Stimulated activated CD8-positive, alpha-beta memory T cell treated with anti-CD3 and anti-CD28 coated beads, Interleukin-12 subunit alpha, Interleukin-12 subunit beta, amount 100 ng/mL, for 24 hours (primary cell): ENCODE results near the gene NCAPG2.
"Not testable (repeated sequence)": the region's sequence is repeated elsewhere in the genome, so short reads cannot be mapped to it uniquely, and the experiment has no call there.

Experiments used
- DNase-seq: peaks from one replicate; pipeline ENCODE4 v3.0.0-alpha.2; 2020; ENCODE audit errors: extremely low read depth

The NCAPG2 gene

DNA sequence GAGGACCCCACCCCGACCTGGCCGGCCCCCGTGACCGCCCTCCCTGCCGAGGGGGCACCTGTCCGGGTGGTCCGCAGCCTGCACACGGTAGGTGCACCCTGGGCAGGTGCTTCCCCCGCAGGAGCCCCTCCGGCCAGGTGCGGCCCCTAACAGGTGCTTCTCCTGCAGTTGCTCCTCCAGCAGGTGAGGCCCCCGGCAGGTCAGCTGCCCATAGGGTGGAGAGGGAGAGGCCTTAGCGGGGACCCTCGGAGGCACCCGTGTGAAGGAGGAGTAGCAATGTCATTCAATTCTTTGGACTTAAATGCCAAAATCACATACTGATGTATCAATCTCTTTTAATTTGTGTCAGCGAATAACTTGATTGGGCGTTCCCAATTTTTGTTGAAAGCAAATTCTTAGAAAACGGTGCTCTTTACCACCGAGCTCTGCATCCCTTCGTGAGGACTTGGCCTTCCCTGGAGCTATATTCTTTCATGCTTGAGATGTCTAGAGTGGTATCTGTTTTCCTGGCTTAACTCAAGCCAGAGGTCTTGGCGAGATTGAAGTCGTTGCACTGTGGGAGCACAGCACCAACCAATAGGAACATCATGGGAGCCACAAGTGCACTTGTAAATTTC, 738 bp upstream of the NCAPG2 start:
- DNase-seq, result no peak

DNA sequence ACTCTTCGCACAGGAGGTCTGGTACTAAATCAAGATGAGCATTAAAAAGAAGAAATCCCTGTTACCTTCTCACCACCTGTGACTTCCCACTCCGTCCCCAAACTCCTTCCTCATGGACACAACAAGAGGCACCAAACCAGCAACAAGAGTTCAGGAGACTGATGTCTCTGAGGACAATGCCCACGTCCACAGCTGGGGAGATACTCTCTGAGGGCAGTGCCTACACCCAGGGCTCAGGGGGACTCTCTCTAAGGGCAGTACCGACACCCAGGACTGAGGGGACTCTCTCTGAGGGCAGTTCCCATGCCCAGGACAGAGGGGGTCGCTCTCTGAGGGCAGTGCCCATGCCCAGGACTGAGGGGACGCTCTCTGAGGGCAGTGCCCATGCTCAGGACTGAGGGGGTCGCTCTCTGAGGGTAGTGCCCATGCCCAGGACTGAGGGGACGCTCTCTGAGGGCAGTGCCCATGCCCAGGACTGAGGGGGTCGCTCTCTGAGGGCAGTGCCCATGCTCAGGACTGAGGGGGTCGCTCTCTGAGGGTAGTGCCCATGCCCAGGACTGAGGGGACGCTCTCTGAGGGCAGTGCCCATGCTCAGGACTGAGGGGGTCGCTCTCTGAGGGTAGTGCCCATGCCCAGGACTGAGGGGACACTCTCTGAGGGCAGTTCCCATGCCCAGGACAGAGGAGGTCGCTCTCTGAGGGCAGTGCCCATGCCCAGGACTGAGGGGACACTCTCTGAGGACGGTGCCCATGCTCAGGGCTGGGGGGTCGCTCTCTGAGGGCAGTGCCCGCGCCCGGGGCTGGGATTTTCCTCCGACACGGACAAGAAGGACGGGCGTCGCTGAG, 703 bp downstream of the NCAPG2 start:
- not testable (repeated sequence) for DNase-seq

DNA sequence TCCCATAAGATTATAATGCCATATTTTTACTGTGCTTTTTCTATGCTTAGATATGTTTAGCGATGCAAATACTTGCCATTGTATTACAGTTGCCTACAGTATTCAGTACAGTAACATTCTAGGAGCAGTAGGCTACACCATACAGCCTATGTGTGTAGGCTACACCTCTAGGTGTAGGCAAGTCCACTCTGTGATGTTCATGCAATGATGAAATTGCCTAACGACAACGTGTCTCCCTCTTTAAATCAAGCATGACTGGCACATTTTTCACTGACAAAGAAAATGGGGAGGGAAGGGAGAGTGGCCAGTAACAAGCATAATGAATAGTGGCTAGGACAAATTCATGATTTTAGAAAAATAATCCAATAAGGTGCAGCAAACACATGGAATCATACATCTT, 1.7 kb downstream of the NCAPG2 start:
- DNase-seq, result no peak

DNA sequence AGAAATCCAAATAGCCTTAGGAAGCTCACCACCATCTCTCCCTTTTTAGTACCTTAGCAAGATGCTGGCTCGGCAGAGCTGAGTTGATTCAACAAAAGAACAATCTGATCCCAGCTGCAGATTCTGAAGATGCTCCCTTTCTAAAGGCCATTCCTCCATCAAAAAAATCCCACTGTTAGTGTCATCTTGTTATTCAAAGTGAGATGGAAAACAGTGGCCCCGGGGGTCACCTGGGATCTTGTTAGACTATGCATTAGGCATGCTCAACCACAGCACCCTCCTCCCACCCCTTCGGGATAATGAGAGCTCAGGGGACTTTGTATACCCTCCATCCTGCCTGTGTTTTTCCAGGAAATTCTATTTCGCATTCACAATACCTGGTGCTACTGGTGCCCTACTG, 2.4 kb downstream of the NCAPG2 start:
- no peak for DNase-seq

DNA sequence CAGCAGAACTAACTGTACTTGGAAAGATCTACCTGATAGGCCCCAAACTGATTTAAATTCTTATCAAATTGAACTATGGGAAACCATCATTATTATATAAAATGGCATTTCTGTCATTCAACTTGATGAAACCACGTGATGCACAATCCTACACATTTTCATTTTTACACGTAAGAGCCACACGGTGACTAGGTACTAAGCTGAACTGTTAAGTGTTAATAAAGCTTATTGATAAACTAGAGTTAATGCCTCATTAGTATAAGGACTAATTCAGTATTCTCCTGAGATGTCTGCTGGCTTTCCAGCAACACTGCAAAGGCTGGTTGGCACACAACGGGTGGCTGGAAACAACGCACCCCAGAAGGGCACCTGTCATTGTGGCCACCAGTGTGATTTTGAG, 4.6 kb downstream of the NCAPG2 start:
- no peak for DNase-seq

- no peak for DNase-seq
Observed at GRCh38 chr7:158699341-158699740, 5.3 kb downstream of the NCAPG2 start.

- no peak for DNase-seq
Observed at GRCh38 chr7:158698657-158699195, 5.9 kb downstream of the NCAPG2 start.

DNA sequence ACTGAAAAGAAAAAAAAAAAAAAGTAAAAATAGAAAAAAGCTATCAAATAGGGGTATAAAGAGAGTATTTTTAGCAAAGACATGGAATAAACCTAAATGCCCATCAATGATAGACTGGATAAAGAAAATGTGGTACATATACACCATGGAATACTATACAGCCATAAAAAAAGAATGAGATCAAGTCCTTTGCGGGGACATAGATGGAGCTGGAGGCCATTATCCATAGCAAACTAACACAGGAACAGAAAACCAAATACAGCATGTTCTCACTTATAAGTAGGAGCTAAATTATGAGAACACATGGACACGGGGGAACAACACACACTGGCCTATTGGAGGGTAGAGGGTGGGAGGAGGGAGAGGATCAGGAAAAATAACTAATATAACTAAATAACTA, 7.0 kb downstream of the NCAPG2 start:
- not testable (repeated sequence) for DNase-seq

DNA sequence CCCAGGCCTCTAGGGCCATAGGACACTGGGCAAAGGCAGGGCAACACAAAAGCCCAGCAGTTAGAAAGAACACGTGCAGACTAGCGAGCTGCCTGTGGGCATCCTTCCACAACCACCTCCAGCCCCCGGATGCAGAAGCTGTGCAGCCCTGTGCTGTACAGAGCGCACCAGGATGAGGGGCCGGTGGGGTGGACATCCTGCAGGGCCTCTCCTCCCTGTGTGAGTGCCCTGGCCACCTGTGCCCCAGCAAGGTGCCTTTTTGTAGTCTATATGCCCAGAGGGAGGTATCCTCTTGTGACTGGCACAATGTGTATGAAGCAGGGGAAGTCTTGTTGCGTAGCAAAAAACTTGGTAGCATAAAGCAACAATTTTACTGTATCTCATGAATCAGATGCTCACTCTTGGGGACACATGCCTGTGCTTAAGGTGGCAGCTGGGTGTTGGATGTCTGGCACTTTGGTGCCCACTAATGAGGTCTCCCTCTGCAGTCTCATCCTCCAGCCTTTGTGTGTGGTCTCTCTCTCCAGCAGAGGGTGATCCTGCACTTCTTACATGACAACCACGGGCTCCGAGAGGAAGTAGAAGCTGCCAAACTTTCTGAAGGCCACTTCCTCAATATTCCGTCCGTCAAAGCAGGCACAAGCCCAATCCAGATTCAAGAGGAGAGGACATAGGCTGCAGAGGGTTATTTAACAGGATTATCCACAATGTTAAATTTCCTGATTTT, 8.7 kb downstream of the NCAPG2 start:
- no peak for DNase-seq

DNA sequence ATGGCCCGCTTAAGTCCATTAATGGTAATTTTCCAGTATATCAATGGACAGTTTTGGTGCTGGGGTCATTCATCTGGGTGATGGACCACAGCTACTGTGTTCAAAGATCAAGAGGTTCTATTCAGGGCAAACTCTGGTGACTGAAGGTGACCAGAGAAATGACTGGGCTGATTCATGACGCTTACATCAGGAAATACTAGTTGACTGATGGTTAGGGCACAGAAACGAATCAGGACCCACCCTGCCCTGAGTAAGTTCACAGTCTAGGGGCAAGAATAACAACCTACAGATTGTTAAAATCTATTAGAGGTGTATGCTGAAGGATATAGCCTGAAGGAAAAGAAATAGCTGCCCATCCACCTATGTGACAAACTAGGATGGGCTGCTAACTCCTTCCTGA, 9.5 kb downstream of the NCAPG2 start:
- no peak for DNase-seq

GRCh38 chr7:158694650-158695049, 10.0 kb downstream of the NCAPG2 start:
- no peak for DNase-seq

- DNase-seq, result no peak
Observed at GRCh38 chr7:158689488-158689887, 15.1 kb downstream of the NCAPG2 start.

- no peak for DNase-seq
Observed at GRCh38 chr7:158687406-158687805, 17.2 kb downstream of the NCAPG2 start.

DNA sequence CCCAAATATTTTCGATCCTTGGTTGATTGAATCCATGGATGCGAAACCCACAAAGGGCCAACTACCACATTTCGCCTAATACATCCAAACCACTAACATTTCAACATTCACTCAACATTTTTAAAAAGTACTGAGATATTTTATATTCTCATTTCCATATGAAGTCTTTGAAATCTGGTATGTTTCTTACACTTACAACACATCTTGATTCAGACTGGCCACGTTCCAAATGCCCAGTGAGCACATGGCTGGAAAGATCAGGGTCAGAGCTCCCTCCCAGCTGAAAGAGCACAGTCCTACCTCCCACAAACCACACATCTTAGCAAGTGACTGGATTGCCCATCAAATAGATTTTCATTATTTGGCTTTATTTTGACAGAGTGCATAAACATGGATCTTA, 18.9 kb downstream of the NCAPG2 start:
- no peak for DNase-seq

- DNase-seq, result no peak
Observed at GRCh38 chr7:158684329-158684728, 20.3 kb downstream of the NCAPG2 start.

DNA sequence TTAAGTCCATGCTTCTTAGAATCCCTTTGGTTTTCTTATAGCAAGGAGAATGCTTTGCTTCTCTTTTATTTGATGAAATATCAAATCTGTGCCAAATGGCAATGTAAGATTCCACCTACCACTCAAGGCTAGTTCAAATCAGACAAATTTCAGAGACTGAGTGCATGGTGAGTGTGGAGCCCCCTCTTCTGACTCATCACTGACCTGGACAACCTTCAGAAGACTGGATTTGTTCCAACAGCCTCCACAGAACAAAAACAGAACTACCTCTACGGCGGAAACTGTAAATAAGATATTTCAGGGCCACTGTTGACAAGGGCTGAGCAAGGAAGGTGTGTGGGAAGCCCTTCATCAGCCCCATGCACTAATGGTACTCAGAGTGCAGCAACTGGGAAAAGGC, 21.1 kb downstream of the NCAPG2 start:
- no peak for DNase-seq

DNA sequence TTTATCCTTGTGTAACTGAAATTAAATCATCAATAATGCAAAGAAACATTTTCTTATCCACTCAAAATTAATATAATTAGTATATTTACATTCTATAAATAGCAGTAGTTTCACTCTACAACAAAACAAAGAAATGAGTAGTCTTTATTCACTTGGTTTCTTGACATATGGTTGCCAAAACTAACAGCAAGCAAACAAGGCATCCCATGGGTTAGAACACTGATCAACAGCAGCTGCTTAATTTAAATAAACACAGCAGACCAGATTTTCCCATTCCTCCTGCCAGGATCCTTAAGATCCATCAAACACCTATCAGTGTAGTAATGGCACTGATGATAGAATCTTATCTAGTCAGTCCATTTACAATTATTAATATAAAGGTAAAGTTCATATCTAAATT, 22.1 kb downstream of the NCAPG2 start:
- DNase-seq, result no peak

- DNase-seq, result no peak
Observed at GRCh38 chr7:158680754-158681153, 23.9 kb downstream of the NCAPG2 start.

DNA sequence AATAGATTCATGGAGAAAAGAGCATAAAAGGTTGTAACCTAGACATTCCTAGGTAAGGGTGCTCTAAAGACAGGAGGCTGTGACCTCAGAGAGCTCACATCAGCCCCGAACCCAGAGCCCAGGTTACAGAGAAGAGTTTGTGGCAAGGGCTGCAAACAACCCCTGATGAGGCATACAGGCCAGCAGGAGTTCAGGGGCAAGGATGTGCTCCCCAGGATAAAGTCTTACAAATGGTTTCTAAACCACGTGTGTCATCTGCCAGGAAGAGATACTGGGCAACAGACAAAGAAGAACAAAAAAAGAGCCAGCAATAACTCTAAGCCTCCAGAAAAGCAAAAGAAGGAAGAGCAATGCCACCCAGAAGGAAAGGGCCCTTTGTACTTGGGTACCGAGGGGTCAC, 27.7 kb downstream of the NCAPG2 start:
- no peak for DNase-seq

- DNase-seq, result no peak
Observed at GRCh38 chr7:158676171-158676840, 28.3 kb downstream of the NCAPG2 start.

DNA sequence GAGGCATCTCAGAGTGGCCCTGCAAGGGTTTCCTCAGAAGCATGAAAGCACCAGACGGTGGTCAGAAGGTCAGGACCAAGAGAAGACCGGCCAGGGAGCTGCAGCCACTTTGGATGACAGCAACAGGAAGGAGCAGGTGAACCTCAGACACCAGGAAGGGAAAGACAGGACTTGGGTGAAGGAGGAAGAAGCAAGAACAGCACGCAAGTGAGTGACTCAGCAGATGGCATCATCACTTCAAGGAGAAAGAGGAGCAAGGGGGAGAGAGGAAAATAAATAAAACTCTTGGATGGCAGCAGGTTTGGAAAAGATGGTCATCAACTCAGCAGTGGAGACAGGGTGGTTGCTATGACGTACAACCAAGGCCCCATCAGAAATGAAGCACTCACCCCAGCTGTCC, 31.6 kb downstream of the NCAPG2 start:
- no peak for DNase-seq

DNA sequence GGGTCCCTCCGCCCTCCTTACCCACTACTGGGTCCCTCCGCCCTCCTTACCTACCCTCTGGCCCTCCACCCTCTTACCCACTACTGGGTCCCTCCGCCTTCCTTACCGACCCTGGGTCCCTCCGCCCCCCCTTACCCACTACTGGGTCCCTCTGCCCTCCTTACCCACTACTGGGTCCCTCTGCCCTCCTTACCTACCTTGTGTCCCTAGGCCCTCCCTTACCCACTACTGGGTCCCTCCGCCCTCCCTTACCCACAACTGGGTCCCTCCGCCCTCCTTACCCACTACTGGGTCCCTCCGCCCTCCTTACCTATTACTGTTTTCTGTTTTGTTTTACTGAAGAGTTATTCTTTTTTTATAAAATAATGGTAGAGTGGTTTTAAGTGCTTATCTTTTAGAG, 36.5 kb downstream of the NCAPG2 start:
- DNase-seq, result not testable (repeated sequence)
